ENCODE measurements around the gene FUZ. TPM values are rescaled to one million over a fixed set of nuclear protein-coding genes. Genes with fewer than 3 reads are reported as not detected.

Gene FUZ
- total and polyA plus RNA-seq, 2 donors (not counting 1 experiment from before 2014, with no cell fraction given): 30.2 to 31.5 TPM

DNA sequence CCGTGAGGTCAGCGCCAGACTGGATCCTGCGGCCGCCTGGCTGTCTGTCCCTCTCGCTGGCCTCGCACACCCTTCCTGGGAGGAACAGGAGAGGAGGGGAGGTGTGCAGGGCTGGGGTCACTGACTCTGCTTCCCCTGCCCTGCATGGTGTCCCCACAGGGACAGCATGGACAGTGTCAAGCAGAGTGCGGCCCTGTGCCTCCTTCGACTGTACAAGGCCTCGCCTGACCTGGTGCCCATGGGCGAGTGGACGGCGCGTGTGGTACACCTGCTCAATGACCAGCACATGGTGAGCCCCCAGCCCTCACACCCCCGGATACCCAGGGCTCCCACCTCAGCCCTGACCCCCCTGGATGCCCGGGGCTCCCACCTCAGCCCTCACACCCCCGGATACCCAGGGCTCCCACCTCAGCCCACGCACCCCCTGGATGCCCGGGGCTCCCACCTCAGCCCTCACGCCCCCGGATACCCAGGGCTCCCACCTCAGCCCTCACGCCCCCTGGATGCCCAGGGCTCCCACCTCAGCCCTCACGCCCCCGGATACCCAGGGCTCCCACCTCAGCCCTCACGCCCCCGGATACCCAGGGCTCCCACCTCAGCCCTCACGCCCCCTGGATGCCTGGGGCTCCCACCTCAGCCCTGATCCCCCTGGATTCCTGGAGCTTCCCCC lies 21.2 kb downstream of the FUZ start:
- peaks cover 7% of the 10 kb centered on the region for H4K20me1 ChIP-seq (ENCODE audit: control insufficient read depth, insufficient read depth, low read length, poor library complexity, severe bottlenecking)
- no peaks in the 10 kb centered on the region for H3K27me3 ChIP-seq (replicated peaks in 1 of 4; ENCODE audit: control extremely low read depth in 1 of 4, control insufficient read depth in 3 of 4, insufficient read depth in 4 of 4, low read length in 3 of 4)
- peaks cover 0 to 3% (median 0%) of the 10 kb centered on the region in 3 donors for H3K9me3 ChIP-seq (ENCODE audit: control extremely low read depth in 1 of 3, control insufficient read depth in 2 of 3, insufficient read depth in 1 of 3, low read length in 2 of 3)
- no peak overlapping the region for H3K4me3 ChIP-seq (ENCODE audit: control extremely low read depth in 1 of 5, extremely low read depth in 1 of 5, insufficient read depth in 1 of 5, low read depth in 2 of 5, low read length in 4 of 5)
- whole genome bisulfite sequencing (ENCODE audit: insufficient coverage): 98% methylated on average over 24 of the region's 26 CpGs
- no peak overlapping the region for H3K4me3 Mint-ChIP-seq
- peaks cover 0 to 69% of the 10 kb centered on the region in 2 experiments for H3K36me3 ChIP-seq (replicated peaks in 1 of 2; ENCODE audit: control extremely low read depth in 1 of 2, control insufficient read depth in 1 of 2, extremely low read depth in 1 of 2, insufficient read depth in 2 of 2, low read length in 1 of 2)
- intact Hi-C loops (cut with micrococcal nuclease): no loop called here
- H3K27ac ChIP-seq (ENCODE audit: low read length in 2 of 2): no peak overlapping the region
- H3K4me2 ChIP-seq (replicated peaks; ENCODE audit: low read depth, low read length, poor library complexity, severe bottlenecking): no peak overlapping the region
- no peaks in the 10 kb centered on the region for H3K9me3 Mint-ChIP-seq (ENCODE audit: insufficient read depth)
- no peaks in the 10 kb centered on the region for H3K4me1 ChIP-seq (ENCODE audit: control insufficient read depth in 2 of 2, insufficient read depth in 2 of 2, low read length in 2 of 2)
- H3K27me3 Mint-ChIP-seq: no peaks in the 10 kb centered on the region
- ChIA-PET POLR2A (no interaction called here), CTCF (no interaction called here)
- ATAC-seq (ENCODE audit: low read depth) (no peak), DNase-seq (no peak)
- no peak overlapping the region for H3K9ac ChIP-seq (ENCODE audit: low read length)
- H3K79me2 ChIP-seq (ENCODE audit: control insufficient read depth, insufficient read depth, low read length): peaks cover 17% of the 10 kb centered on the region
- H3K27ac Mint-ChIP-seq: no peak overlapping the region
- no peaks in the 10 kb centered on the region for H3K4me1 Mint-ChIP-seq
- no peak overlapping the region for H2AFZ ChIP-seq (ENCODE audit: insufficient read depth, low read depth, low read length, poor library complexity, severe bottlenecking)
- TF ChIP-seq EZH2 (IDR thresholded peaks at IDR 0.05; ENCODE audit: borderline replicate concordance, insufficient read depth, low read depth, low read length, poor library complexity, severe bottlenecking): no peak
- TF ChIP-seq, protein P1, sequence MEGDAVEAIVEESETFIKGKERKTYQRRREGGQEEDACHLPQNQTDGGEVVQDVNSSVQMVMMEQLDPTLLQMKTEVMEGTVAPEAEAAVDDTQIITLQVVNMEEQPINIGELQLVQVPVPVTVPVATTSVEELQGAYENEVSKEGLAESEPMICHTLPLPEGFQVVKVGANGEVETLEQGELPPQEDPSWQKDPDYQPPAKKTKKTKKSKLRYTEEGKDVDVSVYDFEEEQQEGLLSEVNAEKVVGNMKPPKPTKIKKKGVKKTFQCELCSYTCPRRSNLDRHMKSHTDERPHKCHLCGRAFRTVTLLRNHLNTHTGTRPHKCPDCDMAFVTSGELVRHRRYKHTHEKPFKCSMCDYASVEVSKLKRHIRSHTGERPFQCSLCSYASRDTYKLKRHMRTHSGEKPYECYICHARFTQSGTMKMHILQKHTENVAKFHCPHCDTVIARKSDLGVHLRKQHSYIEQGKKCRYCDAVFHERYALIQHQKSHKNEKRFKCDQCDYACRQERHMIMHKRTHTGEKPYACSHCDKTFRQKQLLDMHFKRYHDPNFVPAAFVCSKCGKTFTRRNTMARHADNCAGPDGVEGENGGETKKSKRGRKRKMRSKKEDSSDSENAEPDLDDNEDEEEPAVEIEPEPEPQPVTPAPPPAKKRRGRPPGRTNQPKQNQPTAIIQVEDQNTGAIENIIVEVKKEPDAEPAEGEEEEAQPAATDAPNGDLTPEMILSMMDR (IDR thresholded peaks at IDR 0.05): no peak

DNA sequence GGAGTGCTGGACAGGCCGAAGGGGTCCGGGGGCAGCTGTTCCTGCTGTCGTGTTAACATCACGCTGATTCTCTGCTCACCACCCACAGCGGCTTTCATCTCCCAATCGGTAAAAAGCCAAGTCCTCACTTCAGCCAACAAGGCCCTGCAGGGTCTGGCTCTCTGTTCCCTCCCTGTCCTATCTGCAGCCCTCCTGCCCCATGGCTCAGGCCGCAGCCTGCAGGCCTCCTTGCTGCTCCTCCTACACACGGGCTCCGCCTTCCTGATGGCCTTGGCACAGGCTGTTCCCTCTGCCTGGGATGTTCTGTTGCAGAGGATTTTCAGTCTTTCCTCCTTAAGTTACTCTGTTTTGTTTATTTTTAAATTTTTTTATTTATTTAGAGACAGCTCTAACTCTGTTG lies 22.2 kb downstream of the FUZ start:
- ATAC-seq (ENCODE audit: low read depth): no peak
- no peaks in the 10 kb centered on the region for H3K9me3 Mint-ChIP-seq (ENCODE audit: insufficient read depth)
- H3K9ac ChIP-seq (ENCODE audit: low read length): no peak overlapping the region
- intact Hi-C loops (cut with micrococcal nuclease): no loop called here
- no peak for DNase-seq
- H3K4me3 Mint-ChIP-seq: no peak overlapping the region
- no peaks in the 10 kb centered on the region for H3K4me1 ChIP-seq (ENCODE audit: control insufficient read depth in 2 of 2, insufficient read depth in 2 of 2, low read length in 2 of 2)
- peaks cover 17% of the 10 kb centered on the region for H3K79me2 ChIP-seq (ENCODE audit: control insufficient read depth, insufficient read depth, low read length)
- H3K27me3 Mint-ChIP-seq: no peaks in the 10 kb centered on the region
- H3K27ac ChIP-seq (ENCODE audit: low read length in 2 of 2): no peak overlapping the region
- H3K27me3 ChIP-seq (replicated peaks in 1 of 4; ENCODE audit: control extremely low read depth in 1 of 4, control insufficient read depth in 3 of 4, insufficient read depth in 4 of 4, low read length in 3 of 4): no peaks in the 10 kb centered on the region
- POLR2A ChIA-PET: no interaction called here
- no peak overlapping the region for H2AFZ ChIP-seq (ENCODE audit: insufficient read depth, low read depth, low read length, poor library complexity, severe bottlenecking)
- CTCF ChIA-PET: interaction anchor here (0.6 kb wide), 1 partner anchor 77 kb away, joined by 3 read pairs; the partner anchor contains the start of gene PNKP
- H4K20me1 ChIP-seq (ENCODE audit: control insufficient read depth, insufficient read depth, low read length, poor library complexity, severe bottlenecking): peaks cover 7% of the 10 kb centered on the region
- H3K36me3 ChIP-seq (replicated peaks in 1 of 2; ENCODE audit: control extremely low read depth in 1 of 2, control insufficient read depth in 1 of 2, extremely low read depth in 1 of 2, insufficient read depth in 2 of 2, low read length in 1 of 2): peaks cover 1 to 63% of the 10 kb centered on the region in 2 experiments
- H3K27ac Mint-ChIP-seq: no peak overlapping the region
- no peaks in the 10 kb centered on the region for H3K4me1 Mint-ChIP-seq
- TF ChIP-seq EZH2 (IDR thresholded peaks at IDR 0.05; ENCODE audit: borderline replicate concordance, insufficient read depth, low read depth, low read length, poor library complexity, severe bottlenecking): no peak
- TF ChIP-seq, protein P1 (IDR thresholded peaks at IDR 0.05): no peak
- peaks cover 0 to 3% (median 0%) of the 10 kb centered on the region in 3 donors for H3K9me3 ChIP-seq (ENCODE audit: control extremely low read depth in 1 of 3, control insufficient read depth in 2 of 3, insufficient read depth in 1 of 3, low read length in 2 of 3)
- 97% methylated on average over 7 of the region's 9 CpGs for whole genome bisulfite sequencing (ENCODE audit: insufficient coverage)
- no peak overlapping the region for H3K4me3 ChIP-seq (ENCODE audit: control extremely low read depth in 1 of 5, extremely low read depth in 1 of 5, insufficient read depth in 1 of 5, low read depth in 2 of 5, low read length in 4 of 5)
- H3K4me2 ChIP-seq (replicated peaks; ENCODE audit: low read depth, low read length, poor library complexity, severe bottlenecking): no peak overlapping the region
